Spleen (tissue), 7 donors: ENCODE results near the gene MOCS1.

Source experiments
- CTCF ChIP-seq, 11 experiments: fragments of 200-600 bp in 7 of 11; fragments of 450-650 bp in 4 of 11; sonication (generic) in 4 of 11; IDR thresholded peaks in 8 of 11; conservative IDR thresholded peaks in 3 of 11; 1 replicate in 7 of 11; 2 replicates in 4 of 11; pipeline versions ENCODE4 v1.4.0 to v1.8.0; 2016 to 2021; ENCODE audit warnings: antibody characterized with exemption in 11 of 11, inconsistent platforms in 4 of 11, mild to moderate bottlenecking in 1 of 11
- POLR2A ChIP-seq, 3 donors: fragments of 450-650 bp; IDR thresholded peaks; one replicate each; pipeline ENCODE4 v1.5.1; 2017; ENCODE audit warnings: antibody characterized with exemption in 3 of 3, mild to moderate bottlenecking in 1 of 3
- POLR2AphosphoS5 ChIP-seq, 3 donors: sonication (generic); formaldehyde crosslinking; IDR thresholded peaks; one replicate each; pipeline ENCODE4 v1.5.1; 2017; ENCODE audit warnings: antibody characterized with exemption in 3 of 3
- donor health status: DM: no; HTN: no; CAD: no; lungs with moderate emphysema.
- donor health status: DM: no; HTN: no; CAD: no.
- donor health status: DM: no; HTN: no; CAD: no.

GRCh38 chr6:39929039-39929732, 5.1 kb downstream of the MOCS1 start:
- TF ChIP-seq CTCF (IDR thresholded peaks at IDR 0.05 in 8 of 11, conservative IDR thresholded peaks at IDR 0.05 in 3 of 11): no peak
- no peak for TF ChIP-seq POLR2AphosphoS5 (IDR thresholded peaks at IDR 0.05)
- no peak for TF ChIP-seq POLR2A (IDR thresholded peaks at IDR 0.05)
